Activated CD4-positive, alpha-beta T cell treated with anti-CD3 and anti-CD28 coated beads, Interleukin-2, amount 10 ng/mL, durations not matched to agents 24 days and 14 days (primary cell): ENCODE results near the gene SLC6A7. TPM values are rescaled to one million over a fixed set of nuclear protein-coding genes. Genes with fewer than 3 reads are reported as not detected.

Source experiments
- DNase-seq: peaks from one replicate; pipeline ENCODE4 v3.0.0; 2022
- H3K27ac Mint-ChIP-seq: one replicate; pipeline ENCODE4 v1.8.0; 2022; ENCODE audit warnings: mild to moderate bottlenecking, mixed read lengths
- H3K27me3 Mint-ChIP-seq: one replicate; pipeline ENCODE4 v1.8.0; 2022; ENCODE audit warnings: mixed read lengths
- H3K36me3 Mint-ChIP-seq: one replicate; pipeline ENCODE4 v1.8.0; 2022; ENCODE audit warnings: low read depth, mild to moderate bottlenecking, mixed read lengths
- H3K4me1 Mint-ChIP-seq: one replicate; pipeline ENCODE4 v1.8.0; 2021; ENCODE audit warnings: mixed read lengths
- H3K4me3 Mint-ChIP-seq: one replicate; pipeline ENCODE4 v1.8.0; 2022; ENCODE audit warnings: mild to moderate bottlenecking, moderate library complexity, mixed read lengths
- H3K9me3 Mint-ChIP-seq: one replicate; pipeline ENCODE4 v1.8.0; 2021; ENCODE audit warnings: mixed read lengths
- intact Hi-C: fragments of 100-400 bp; cut with micrococcal nuclease; formaldehyde crosslinking; loops from one replicate; pipeline ENCODE4 v1.15.1; 2023
- total RNA-seq: library from RNA; stranded (reverse); gene quantifications from 2 replicates; pipeline ENCODE4 v1.2.3, GENCODE V29; 2022

SLC6A7 gene
- total RNA-seq, 1 donor from 2014 or later = not detected

DNA sequence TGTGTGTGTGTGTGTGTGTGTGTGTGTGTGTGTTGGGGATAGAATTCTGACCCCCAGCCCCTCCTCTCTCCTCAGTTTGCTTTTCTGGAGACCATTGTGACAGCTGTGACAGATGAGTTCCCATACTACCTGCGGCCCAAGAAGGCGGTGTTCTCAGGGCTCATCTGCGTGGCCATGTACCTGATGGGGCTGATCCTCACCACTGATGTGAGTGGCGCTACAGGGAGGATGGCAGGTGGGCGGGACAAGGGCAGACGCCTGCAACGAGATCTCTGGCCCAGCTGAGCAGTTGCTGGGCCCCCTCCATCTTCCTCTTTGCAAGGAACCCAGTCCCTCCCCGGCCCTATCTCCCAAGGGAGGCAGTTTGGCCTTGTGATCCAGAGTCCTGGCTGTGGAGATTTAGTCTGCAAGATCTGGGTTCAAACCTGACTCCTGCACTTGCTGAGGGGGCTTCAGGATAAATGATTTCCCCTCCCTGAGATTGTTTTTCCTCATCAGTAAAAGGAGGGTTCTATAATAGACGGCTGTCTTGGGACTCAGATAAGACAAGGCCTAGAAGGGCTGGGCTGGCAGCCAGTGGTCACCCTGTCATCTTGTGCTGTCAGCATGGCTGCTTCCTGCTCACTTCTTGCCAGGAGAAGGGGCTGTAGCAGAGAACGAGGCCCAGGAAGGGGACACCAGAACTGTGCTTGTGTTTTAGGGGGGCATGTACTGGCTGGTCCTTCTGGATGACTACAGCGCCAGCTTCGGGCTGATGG is 14.1 kb downstream of the SLC6A7 start:
- Mint-ChIP-seq H3K4me1 (peaks cover 5% of the 10 kb centered on the region), H3K27ac (no peak overlapping the region), H3K4me3 (no peak overlapping the region), H3K27me3 (peaks cover 10% of the 10 kb centered on the region), H3K9me3 (no peaks in the 10 kb centered on the region), H3K36me3 (no peaks in the 10 kb centered on the region)
- DNase-seq = no peak
- intact Hi-C loops = no loop called here

DNA sequence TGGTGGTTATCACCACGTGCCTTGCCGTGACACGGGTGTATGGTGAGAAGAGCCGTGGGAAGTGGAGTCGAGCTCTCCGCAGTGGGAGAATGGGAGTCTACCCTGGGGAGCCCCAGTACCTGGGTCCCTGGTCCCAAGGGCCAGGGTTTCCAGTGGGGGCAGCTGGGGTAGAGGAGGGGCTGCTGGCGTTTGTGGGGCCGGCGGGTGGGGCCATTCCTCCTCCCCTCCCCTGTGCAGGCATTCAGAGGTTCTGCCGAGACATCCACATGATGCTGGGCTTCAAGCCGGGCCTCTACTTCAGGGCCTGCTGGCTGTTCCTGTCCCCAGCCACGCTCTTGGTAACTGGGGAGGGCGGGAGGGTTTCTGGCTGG is 14.7 kb downstream of the SLC6A7 start:
- Mint-ChIP-seq H3K4me1 (peaks cover 9% of the 10 kb centered on the region), H3K36me3 (no peaks in the 10 kb centered on the region), H3K9me3 (no peaks in the 10 kb centered on the region), H3K27ac (no peak overlapping the region), H3K4me3 (no peak overlapping the region), H3K27me3 (peaks cover 14% of the 10 kb centered on the region)
- intact Hi-C loops = no loop called here
- DNase-seq = no peak

DNA sequence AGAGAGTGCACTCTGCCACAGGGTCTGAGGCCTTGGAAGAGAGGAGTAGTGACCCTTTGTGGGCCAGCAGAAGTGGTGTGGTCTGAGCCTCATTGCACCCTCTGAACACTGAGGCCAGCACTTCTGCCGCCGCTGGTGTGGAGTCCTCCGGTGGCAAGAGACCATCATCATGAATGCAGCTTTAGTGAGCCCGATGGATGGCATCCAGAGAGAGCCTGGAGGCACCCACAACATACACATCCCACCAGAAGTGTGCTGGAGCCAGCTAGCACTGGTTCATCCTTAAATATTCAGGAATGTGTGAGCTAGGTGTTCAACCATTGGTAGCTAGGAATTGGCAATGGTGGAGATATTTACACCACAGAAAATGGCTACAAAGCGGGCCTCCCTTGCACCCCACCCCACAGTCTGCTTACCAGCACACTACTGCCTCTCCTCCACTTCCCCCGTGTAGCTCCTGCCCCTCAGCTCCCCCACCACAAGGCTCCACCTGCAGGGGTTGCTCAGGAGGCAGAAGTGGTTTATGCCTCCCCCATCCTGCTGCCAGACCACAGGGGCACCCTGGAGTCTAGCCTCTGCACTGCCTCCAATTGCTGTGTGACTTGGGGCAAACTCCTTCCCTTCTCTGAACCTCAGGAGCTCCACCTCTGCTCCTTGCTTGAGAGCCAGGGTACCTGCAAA is 16.4 kb downstream of the SLC6A7 start:
- intact Hi-C loops = no loop called here
- no peak for DNase-seq
- Mint-ChIP-seq H3K27me3 (peaks cover 18% of the 10 kb centered on the region), H3K36me3 (no peaks in the 10 kb centered on the region), H3K4me1 (peaks cover 14% of the 10 kb centered on the region), H3K9me3 (no peaks in the 10 kb centered on the region), H3K27ac (no peak overlapping the region), H3K4me3 (no peak overlapping the region)

DNA sequence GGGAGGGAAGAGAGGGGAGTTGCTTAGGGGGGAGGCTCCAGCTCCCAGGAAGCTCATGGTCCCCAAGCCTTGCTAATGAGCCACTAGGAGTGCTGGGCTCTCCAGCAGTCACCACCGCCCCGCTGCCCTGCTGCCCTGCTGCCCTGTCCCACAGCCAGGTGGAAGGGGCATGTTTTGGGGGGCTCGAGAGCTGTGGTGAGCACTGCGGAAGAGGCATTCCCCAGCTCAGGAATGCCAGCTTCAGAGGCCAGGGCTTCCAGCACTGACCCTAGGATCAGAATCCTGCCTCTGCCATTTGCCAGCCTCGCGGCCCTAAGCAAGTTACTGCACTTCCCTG is 16.9 kb downstream of the SLC6A7 start:
- H3K4me3 Mint-ChIP-seq = no peak overlapping the region

DNA sequence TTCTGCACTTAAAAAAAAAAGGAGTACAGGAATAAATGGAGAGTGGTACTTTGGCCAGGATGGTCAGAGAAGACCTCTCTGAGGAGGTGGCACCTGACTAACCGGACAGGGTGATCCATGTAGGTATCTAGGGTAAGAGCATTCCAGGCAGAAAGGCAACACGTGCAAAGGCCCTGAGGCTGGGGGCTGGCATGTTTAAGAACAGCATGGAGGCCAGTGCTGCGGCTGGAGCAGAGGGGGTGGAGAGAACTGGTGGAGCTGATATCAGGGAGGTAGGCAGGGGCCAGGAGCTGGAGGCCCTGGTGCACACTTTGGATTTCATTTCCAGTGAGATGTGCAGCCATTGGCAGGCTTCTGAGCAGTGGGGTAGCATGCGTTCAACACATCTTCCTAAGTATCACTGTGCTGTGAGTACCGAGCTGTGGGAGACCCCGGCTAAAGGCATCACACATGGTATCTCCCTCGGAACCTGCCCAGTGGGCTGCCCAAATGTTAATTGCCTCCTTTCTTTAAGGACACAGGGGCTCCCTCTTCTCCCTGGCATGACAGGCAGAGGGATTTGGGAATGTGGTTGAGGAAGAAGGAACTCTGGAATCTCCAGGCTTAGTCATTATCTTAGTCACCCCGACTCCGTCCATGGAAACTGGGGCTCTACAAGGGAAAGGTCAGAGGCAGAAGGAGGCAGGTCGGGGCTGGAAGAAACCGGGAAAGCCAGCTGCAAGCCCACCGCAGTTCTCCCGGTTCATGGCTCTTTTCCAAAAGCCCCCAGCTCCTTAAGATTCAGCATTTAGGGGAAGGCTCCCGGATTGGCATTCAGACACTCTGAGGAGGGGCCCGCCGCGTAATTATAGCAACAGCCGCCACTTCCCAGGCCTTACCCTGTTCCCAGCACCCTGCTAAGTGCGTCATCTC is 18.6 kb downstream of the SLC6A7 start:
- Mint-ChIP-seq H3K9me3 (no peaks in the 10 kb centered on the region), H3K36me3 (no peaks in the 10 kb centered on the region), H3K4me3 (peak overlapping the region; percentile 40), H3K27me3 (peaks cover 18% of the 10 kb centered on the region), H3K27ac (no peak overlapping the region), H3K4me1 (peaks cover 14% of the 10 kb centered on the region)
- DNase-seq = no peak
- intact Hi-C loops = no loop called here

More for the DNA sequence above, 16.9 kb downstream of the SLC6A7 start:
- peaks cover 14% of the 10 kb centered on the region for H3K4me1 Mint-ChIP-seq
- H3K36me3 Mint-ChIP-seq = no peaks in the 10 kb centered on the region
- H3K9me3 Mint-ChIP-seq = no peaks in the 10 kb centered on the region
- peaks cover 18% of the 10 kb centered on the region for H3K27me3 Mint-ChIP-seq
- intact Hi-C loops = no loop called here
- no peak overlapping the region for H3K27ac Mint-ChIP-seq
- no peak for DNase-seq

DNA sequence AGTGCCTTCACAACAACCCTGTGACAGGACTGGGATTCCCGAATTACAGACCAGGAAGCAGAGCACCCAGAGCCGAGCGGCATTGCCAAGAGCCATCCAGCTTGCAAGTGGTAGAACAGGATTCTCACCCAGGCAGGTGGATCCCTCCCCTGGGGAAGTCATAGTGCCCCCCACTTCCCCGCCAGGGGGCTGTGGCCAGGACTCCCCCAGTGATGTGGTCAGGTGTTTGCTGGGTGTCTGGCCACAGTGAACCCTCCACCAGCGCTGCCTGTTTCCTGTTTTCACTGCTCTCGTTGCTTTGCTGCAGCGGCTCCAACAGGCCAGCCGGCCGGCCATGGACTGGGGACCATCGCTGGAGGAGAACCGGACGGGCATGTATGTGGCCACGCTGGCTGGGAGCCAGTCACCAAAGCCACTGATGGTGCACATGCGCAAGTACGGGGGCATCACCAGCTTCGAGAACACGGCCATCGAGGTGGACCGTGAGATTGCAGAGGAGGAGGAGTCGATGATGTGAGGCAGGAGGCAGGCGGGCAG is 19.3 kb downstream of the SLC6A7 start:
- peak overlapping the region; percentile 40 for H3K4me3 Mint-ChIP-seq
- peak; percentile 67 for DNase-seq
- H3K4me1 Mint-ChIP-seq = peaks cover 14% of the 10 kb centered on the region
- no peaks in the 10 kb centered on the region for H3K36me3 Mint-ChIP-seq
- H3K9me3 Mint-ChIP-seq = no peaks in the 10 kb centered on the region
- peaks cover 18% of the 10 kb centered on the region for H3K27me3 Mint-ChIP-seq
- H3K27ac Mint-ChIP-seq = no peak overlapping the region
- intact Hi-C loops = no loop called here

DNA sequence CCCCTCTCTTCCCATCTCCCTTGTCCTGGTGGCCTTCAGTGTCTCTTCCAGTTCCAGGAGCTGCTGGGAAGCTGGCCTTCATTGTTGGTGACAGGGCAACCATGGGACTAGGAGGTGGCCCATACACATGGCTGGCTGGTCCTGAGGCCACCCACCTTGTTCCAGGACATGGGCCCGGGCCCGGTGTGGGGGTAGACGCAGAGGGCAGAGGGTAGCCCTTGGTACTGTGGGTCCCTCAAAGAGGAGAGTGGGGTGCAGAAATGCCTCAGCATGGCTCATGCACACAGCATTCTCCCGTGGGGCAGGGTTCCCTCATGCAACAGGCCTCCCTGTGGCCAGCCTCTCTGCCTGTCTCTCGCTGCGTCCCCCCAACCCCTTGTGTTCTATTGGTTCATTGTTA is 20.8 kb downstream of the SLC6A7 start:
- H3K9me3 Mint-ChIP-seq = no peaks in the 10 kb centered on the region
- no peak for DNase-seq
- intact Hi-C loops = loop anchor here (10.0 kb wide), 1 partner anchor 206 kb away; the partner anchor contains the start of genes HMGXB3 and TIGD6
- H3K4me3 Mint-ChIP-seq = no peak overlapping the region
- H3K27me3 Mint-ChIP-seq = peaks cover 20% of the 10 kb centered on the region
- peaks cover 14% of the 10 kb centered on the region for H3K4me1 Mint-ChIP-seq
- no peaks in the 10 kb centered on the region for H3K36me3 Mint-ChIP-seq
- H3K27ac Mint-ChIP-seq = no peak overlapping the region

DNA sequence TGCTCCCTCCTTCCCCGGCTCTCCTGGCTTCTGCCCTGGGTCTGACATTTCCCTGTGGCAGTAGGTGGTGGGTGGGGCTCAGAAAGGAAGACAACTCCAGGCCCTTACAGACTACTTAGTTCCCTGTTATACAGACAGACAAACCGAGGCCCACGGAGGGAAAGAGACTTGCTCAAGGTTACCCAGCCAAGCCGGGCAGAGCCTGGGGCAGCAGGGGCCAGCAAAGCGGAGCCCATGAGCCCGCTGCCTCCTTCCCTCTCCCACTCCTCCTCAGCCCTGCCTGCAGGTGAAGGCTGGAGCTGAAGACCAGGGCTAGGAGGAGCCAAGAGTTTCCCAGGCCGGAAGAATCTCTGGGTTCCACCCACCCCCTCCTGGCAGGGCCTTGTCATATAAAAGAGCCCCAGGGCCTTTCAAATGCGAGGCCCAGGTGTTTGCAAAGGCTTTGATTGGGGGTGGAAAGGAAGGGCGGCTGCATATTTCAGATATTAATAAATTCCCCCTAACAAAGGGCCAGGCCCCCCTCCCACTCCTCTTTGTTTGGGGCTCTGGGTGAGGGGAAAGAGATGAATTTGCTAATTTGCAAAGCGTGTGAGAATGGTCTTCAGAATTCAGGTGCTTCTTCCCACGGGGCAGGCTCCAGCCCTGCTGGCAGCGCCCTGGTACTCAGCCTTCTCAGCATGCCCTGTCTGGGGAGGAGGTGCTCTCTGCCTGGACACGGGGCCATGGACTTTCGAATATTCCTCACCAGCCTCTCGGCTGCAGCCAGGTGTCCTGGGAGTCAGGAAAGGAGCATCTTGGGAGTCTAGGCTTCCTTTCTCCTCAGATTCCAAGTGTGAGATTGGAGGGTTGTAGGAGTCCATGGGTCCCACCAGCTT is 21.5 kb downstream of the SLC6A7 start:
- Mint-ChIP-seq H3K27me3 (peaks cover 22% of the 10 kb centered on the region), H3K4me1 (peaks cover 14% of the 10 kb centered on the region), H3K27ac (no peak overlapping the region), H3K9me3 (no peaks in the 10 kb centered on the region), H3K4me3 (no peak overlapping the region), H3K36me3 (no peaks in the 10 kb centered on the region)
- no peak for DNase-seq
- intact Hi-C loops = loop anchor here (10.0 kb wide), 1 partner anchor 207 kb away; the partner anchor contains the start of genes HMGXB3 and TIGD6

DNA sequence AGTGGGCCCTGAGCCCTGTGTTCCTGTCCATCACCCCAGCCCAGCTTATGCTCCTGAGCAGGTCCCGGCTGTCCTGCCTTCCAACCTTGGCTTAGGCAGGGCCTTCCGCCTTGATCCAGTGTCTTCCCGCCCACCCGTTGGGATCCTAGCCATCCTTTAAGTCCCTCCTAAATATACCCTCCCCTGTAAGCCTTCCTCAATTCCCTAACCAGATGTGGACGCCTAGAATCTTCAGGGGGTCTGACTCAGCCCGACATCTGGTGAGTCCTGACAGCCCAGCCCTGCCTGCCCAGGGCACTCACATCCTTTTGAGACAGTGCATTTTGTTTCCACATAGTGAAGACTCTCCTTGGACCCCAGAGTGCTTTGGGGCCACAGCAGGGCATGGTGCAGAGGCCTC is 23.7 kb downstream of the SLC6A7 start:
- no peak overlapping the region for H3K4me3 Mint-ChIP-seq
- no peak for DNase-seq
- no peak overlapping the region for H3K27ac Mint-ChIP-seq
- intact Hi-C loops = loop anchor here (10.0 kb wide), 1 partner anchor 209 kb away; the partner anchor contains the start of genes HMGXB3 and TIGD6
- H3K4me1 Mint-ChIP-seq = peaks cover 14% of the 10 kb centered on the region
- H3K9me3 Mint-ChIP-seq = no peaks in the 10 kb centered on the region
- H3K27me3 Mint-ChIP-seq = peaks cover 15% of the 10 kb centered on the region
- no peaks in the 10 kb centered on the region for H3K36me3 Mint-ChIP-seq

DNA sequence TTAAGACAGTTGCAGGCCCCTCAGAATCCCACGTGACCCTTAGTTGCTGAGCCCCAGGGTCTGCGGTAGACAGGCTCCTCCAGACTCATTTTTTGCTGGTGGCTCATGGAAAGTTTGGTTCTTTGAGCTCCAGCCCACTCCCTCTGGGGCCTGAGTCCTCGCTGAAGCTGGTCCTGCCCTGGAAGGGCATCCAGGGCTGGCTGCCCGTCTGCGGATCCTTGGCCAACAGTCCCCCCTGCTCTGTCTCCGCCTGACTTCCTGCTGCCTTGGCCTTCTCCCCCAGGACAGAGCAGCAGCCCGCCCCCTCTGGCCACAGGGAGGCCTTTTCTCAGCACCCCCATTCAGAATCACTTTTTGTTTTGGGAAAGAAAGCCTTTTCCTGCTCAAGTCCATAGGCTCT is 24.4 kb downstream of the SLC6A7 start:
- peaks cover 6% of the 10 kb centered on the region for H3K4me1 Mint-ChIP-seq
- H3K27ac Mint-ChIP-seq = no peak overlapping the region
- peaks cover 8% of the 10 kb centered on the region for H3K27me3 Mint-ChIP-seq
- intact Hi-C loops = loop anchor here (10.0 kb wide), 1 partner anchor 209 kb away; the partner anchor contains the start of genes HMGXB3 and TIGD6
- no peaks in the 10 kb centered on the region for H3K9me3 Mint-ChIP-seq
- no peak for DNase-seq
- H3K36me3 Mint-ChIP-seq = no peaks in the 10 kb centered on the region
- H3K4me3 Mint-ChIP-seq = no peak overlapping the region

DNA sequence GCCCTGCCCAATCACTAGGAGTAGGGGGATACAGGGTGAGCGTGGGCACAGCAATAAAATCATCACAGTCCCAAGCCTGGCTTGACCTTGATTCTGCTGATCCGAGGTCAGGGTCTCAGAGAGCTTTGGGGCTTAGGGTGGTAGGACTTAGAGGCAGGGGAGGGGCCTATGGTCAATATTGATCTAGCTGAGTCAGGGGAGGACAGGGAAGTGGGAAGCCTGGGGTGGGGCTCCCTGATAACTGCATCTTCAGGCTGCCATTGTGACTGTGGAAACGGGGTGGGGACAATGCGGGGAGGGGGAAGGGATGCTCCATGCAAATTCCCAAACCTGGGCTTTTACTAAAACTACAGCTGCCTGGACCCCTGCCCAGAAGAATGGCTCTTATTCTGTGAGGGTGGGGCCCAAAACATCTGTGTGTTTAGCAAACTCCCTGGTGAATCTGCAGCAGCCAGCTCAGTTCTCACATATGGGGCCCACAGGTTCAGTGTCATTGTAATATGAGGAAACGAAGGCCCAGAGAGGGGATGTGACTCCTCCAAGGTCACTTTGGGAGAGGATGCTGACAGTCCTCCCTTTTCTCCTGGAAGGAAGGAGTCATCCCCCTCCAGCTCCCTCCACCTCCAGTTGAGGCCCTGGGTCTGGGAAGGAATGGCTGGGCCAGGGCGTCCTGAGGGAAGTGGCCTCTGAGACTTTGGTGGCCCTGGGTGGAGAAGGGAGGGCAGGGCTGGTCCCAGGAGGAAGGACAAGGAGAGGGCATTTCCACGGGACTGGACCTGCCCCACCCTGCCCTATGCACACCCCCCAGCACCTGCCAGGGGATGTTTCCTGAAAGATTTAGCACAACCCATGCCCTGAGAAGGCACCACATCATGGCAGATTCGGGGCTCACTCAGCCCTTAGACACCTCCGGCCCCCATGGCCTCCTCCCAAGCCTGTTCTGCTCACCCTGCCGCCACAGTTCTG is 26.4 kb downstream of the SLC6A7 start:
- Mint-ChIP-seq H3K36me3 (no peaks in the 10 kb centered on the region), H3K4me3 (no peak overlapping the region), H3K27me3 (peaks cover 3% of the 10 kb centered on the region), H3K4me1 (no peaks in the 10 kb centered on the region), H3K27ac (no peak overlapping the region), H3K9me3 (no peaks in the 10 kb centered on the region)
- DNase-seq = no peak
- intact Hi-C loops = loop anchor here (10.0 kb wide), 1 partner anchor 211 kb away; the partner anchor contains the start of genes HMGXB3 and TIGD6

DNA sequence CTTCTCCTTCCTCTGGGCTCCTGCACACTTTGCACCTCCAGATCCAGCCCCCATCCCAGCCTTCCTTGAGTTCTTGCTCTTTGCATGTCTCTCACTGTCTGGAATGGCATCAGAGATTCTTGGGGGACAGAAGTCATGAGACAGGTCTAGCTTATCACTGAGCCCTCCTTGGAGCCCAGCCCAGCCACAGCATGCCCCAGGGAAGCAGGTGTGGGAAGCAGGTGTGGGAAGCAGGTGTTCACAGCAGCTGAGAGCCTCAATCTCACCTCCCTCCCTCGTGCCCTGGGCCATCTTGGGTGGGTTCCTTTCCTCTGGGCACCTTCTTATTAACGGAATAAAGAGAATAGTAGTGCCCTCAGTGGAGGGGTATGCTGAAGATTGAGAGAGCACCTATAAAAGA is 27.2 kb downstream of the SLC6A7 start:
- intact Hi-C loops = loop anchor here (10.0 kb wide), 1 partner anchor 212 kb away; the partner anchor contains the start of genes HMGXB3 and TIGD6
- Mint-ChIP-seq H3K4me3 (no peak overlapping the region), H3K27me3 (peaks cover 3% of the 10 kb centered on the region), H3K27ac (no peak overlapping the region), H3K9me3 (no peaks in the 10 kb centered on the region), H3K4me1 (no peaks in the 10 kb centered on the region), H3K36me3 (no peaks in the 10 kb centered on the region)
- DNase-seq = no peak
